NT2/D1 (cell line): Measurements from ENCODE around the gene GLT8D2.

ENCODE experiments used
- DNase-seq: peaks from one replicate; pipeline ENCODE4 v3.0.0-alpha.2; 2011; ENCODE audit warnings: low read depth, low spot score
- H3K27me3 ChIP-seq: 2 replicates; pipeline ENCODE4 v1.6.0; 2011; ENCODE audit warnings: mild to moderate bottlenecking; ENCODE audit not compliant: insufficient read length, insufficient read depth
- H3K36me3 ChIP-seq: 2 replicates; pipeline ENCODE4 v1.6.1; 2011; ENCODE audit warnings: mild to moderate bottlenecking, low read length, mixed read lengths; ENCODE audit not compliant: insufficient read depth, insufficient read length
- H3K4me1 ChIP-seq: 2 replicates; pipeline ENCODE4 v1.5.1; 2011; ENCODE audit not compliant: insufficient read depth, insufficient read length
- H3K4me3 ChIP-seq: 2 replicates; pipeline ENCODE4 v1.5.1; 2011; ENCODE audit warnings: low read depth; ENCODE audit not compliant: insufficient read length
- H3K9ac ChIP-seq: 2 replicates; pipeline ENCODE4 v1.6.0; 2011; ENCODE audit warnings: low read depth; ENCODE audit not compliant: insufficient read length
- H3K9me3 ChIP-seq: 2 replicates; pipeline ENCODE4 v1.5.1; 2011; ENCODE audit warnings: mild to moderate bottlenecking, low read length; ENCODE audit not compliant: insufficient read depth
- SUZ12 ChIP-seq: IDR thresholded peaks from 2 replicates; pipeline ENCODE4 v1.6.1; 2011; ENCODE audit not compliant: insufficient read length, insufficient read depth; ENCODE audit errors: extremely low read depth
- YY1 ChIP-seq: IDR thresholded peaks from 2 replicates; pipeline ENCODE4 v1.6.1; 2011; ENCODE audit not compliant: insufficient read length, insufficient read depth
- ZNF274 ChIP-seq: IDR thresholded peaks from 2 replicates; pipeline ENCODE4 v1.6.1; 2011; ENCODE audit warnings: mild to moderate bottlenecking, low read depth, low read length

The GLT8D2 gene

DNA sequence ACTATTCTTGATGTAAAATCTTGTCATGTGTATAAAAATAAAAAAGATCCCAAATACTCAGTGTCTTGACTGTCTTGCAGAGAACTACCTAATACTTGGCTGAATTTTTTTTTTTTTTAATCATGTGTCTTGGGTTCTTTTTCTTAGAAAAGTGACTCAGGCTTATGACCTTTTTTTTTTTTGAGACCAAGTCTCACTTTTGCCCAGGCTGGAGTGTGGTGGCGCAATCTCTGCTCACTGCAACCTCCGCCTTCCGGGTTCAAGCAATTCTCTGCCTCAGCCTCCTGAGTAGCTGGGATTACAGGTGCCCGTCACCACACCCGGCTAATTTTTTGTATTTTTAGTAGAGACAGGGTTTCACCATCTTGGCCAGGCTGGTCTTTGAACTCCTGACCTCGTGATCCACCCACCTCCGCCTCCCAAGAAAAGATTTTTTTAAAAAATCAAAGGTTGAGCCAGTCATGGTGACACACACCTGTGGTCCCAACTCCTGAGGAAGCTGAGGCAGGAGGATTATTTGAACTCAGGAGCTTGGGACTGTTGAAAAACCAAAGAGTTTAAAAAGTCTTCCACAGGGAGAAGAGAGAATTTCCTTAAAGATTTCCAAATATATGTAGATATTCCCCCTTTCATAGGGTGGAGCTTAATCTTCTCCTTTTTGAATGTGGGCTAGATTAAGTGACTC is 102.0 kb downstream of the GLT8D2 start:
- Histone ChIP-seq H3K4me3 (no peak overlapping the region), H3K9me3 (no peaks in the 10 kb centered on the region), H3K27me3 (no peaks in the 10 kb centered on the region), H3K9ac (no peak overlapping the region), H3K4me1 (no peaks in the 10 kb centered on the region), H3K36me3 (peaks cover 99% of the 10 kb centered on the region)
- TF ChIP-seq SUZ12 (no peak), ZNF274 (no peak), YY1 (no peak)
- DNase-seq, result no peak

DNA sequence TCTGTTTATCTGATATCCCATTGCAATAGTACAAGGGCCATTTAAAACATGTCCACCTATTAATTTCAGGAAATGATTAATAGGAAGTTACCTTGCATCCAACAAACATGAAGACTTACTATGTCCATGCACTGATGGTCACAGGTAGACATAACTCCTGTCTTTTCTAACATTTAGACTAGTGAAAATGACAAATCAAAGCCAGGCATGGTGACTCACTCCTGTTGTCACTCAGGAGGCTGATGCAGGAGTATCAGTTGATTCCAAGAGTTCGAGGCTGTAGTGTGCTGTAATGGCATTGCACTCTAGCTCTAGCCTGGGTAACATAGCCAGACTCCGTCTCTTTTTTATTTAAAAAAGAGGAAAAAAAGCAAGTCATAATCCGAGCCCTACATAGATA is 105.0 kb downstream of the GLT8D2 start:
- no peak for TF ChIP-seq SUZ12
- TF ChIP-seq ZNF274, result no peak
- TF ChIP-seq YY1, result no peak
- Histone ChIP-seq H3K36me3 (peaks cover 99% of the 10 kb centered on the region), H3K4me1 (no peaks in the 10 kb centered on the region), H3K27me3 (no peaks in the 10 kb centered on the region), H3K9ac (no peak overlapping the region), H3K4me3 (no peak overlapping the region), H3K9me3 (no peaks in the 10 kb centered on the region)
- DNase-seq, result no peak
